ENCODE measurements around the gene DNAJC11.
A peak's percentile ranks its signal among the peaks of the same experiment; 100 is the strongest.
"Not testable (repeated sequence)": the region's sequence is repeated elsewhere in the genome, so short reads cannot be mapped to it uniquely, and the experiment has no call there.

The DNAJC11 gene

DNA sequence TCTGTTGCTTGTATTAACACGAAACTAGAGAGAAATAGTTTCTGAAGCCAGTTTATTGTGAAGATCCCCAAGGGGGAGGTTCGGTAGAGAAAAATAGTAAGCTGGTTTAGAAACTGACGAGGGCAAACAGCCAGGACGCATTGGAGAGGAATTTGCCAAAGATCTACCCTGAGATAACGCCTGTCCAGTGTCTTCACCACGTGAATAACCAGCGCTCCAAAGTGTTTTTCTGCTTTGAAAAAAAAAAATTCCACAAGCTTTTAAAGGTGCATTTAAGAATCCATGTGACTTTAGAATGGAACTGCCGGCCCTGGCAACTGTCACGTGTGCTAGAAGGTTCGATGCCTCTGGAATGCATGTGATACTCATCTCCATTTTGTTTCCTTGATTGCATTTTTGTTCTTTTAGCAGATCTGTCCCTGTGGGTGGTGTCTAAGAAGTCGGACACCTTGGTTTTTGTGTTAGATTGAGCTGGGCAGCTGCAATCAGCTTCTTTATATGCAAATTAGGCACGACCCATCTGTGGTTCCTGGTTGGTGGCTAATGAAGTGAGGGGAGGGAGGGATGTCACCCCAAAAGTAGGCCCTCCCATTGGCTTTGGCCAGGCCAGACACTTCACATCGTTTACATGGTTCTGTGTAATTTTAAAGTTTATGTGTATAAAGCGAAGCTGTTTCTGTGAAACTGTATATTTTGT lies 78.2 kb downstream of the DNAJC11 start:
- DNase-seq: no peak

DNA sequence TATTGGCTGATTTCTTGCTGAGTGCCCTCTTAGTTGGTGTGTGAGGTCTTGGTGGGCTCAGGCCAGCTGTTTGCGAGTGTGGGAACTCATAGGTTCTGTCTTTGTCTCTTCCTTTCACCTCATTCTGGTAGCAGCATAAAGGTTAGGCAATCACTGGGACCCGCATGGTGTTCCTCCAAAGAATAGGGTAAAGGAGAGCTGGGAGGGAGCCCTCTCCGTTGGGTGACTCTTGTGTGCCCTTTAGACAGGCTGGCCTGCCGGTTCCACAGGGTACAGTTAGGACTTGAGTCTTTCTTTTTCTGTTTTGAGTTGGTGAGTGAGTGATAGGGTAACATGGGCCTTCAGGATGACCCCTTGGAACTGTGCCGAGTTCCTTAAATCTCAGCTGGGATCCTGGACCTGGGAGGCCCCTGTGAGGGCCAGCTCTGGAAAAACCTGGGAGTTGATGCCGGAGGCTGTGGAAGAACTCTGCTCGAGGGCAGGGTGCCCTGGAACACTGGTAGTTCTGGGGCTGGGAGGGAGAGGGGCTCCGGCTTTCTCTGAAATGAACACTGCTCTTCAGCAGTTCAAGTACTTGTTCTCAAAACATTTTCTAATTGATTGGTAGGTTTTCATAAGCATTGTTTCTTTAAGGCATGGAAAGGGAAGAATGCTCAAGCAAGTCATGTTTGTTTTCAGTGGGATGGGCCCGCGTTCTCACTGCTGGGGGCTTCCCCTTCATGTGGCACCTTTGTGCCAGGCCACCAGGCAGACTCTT lies 79.0 kb downstream of the DNAJC11 start:
- DNase-seq: no peak

DNA sequence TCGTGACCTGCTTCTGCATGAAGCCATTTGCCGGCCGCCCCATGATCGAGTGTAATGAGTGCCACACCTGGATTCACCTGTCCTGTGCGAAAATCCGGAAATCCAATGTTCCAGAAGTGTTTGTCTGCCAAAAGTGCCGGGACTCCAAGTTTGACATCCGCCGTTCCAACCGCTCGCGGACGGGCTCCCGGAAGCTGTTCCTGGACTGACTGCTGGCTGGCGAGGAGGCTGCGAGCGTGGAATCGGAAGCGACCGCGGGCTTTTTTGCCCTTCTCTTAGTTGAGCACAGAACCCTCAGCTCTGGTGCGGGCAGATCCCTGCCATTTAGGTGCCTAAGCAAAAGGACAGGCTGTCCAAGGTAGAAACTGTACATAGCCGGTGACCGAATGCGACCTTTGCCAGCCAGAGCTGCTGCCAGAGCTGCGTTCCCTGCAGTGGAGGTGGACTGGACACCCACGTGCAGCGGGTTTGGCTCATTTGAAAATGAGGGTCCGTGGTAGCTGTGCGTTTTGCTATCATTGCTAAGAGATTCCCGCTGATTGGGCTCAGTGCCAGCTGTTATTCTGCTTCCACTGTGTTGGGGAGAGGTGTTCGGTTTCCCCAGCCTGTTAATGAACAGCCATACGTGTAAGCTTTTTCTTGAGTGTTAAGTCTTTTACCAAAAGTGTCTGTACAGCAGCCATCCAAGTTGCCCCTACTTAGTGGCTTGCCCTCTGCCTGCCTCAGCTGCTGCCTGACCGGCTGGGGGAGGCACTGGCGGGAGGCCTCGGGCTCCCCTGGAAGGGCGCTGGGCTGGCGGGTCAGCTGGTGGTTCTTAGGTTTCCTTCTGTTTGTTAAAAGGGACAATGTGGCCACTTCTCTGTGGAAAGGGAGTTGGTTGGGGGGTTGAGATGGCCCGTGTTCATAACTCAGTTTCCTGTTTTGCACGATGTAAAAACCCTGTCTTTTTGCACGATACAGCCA lies 79.9 kb downstream of the DNAJC11 start:
- no peak for DNase-seq

DNA sequence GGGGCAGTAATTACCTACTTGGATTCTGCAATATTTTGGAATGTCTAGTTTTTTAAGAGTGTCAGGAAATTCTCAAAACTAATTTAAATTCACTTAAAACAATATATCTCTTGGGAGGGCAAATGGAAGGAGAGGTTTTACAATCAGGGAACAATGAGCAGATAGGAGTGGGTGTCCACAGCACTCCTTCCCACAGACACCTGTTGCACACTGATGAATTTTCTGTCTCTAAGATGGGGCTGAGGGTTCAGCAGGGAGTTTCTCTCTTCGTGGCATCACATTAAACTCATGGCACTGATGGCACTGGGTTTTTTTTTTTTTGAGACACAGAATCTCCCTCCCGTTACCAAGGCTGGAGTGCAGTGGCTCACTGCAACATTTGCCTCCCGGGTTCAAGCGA lies 82.6 kb downstream of the DNAJC11 start:
- DNase-seq: no peak

DNA sequence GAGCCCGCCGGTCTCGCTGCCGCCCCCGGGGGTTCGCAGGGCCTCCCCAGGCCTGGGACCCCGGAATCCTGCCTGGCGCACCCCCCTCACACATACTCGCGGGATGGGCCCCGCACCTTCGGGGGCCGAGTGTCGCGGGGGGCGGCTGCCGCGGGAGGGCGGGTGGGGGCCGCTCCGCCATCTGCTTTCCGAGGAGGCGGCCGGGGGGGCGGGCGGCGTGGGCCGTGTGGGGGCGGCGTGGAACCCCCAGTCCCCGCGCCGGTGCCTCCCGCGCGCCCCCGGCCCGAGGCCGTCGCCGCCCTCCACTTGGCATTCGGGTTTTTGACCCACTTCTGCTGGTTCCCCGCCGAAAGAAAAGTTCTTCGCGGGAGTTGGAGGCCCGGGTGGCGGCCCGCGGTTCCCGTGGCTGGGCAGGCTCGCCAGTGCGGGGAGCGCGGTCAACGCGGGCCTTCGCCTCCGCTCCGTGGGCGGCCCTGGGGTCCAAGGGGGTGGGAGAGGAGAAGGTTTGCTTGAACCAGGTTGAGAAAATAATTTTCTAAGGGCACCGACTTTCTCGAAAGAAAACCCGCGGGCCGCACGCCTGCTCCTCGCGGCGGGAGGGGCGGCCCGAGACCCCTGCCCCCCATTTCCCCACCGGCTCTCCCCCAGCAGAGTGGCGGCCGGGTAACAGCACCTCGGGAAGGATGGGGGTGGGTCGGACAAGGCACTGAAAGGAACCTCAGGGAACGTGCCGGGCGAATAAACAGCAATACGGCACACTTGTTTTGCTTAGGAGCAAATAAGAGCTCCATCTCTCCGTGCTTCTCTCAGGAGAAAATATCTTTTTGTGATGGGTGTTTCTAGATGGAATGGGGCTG lies 86.5 kb downstream of the DNAJC11 start:
- no peak for DNase-seq

DNA sequence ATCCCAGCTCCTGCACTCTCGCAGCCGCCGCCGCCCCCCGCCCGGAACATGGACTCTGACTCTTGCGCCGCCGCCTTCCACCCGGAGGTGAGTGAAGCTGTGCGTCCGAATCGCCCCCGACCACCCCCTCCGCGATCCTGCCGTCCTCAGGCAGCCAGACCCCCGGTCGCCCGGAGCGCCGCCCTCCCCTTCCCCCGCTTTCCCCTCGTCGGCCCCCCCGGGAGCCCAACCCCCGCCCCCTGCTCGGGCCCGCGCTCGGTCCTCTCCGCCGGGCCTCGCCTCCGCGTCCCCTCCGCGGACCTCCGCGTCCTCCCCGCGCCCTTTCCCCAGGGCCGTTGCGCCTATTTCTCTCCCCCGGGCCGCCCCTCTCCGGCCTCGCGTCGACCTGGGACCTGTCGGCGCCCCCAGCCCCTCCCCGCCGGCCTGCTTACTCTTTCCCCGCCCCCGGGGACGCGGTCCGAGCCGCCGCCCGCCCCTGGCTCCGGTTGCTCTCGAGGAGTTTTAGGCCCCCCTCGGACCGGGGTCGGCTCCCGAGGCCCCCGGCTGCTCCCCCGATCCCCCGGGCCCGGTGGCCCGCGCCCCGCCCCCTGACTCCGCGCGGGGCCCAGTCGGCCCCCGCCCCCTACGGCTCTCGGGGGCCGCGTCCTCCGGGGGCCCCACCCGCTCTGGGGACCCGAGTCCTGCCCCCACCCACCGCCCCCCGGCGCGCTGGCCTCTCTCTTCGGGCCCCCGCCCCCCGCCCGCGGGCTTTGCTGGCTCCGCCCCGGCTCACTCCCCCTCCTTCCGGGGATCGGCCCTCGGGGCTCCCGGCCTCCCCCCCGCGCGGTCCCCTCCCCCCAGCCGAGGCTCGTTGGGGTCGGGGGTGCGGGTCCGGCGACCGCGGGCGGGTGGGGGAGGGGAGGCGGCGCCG lies 87.3 kb downstream of the DNAJC11 start:
- DNase-seq: peak; percentile 69

DNA sequence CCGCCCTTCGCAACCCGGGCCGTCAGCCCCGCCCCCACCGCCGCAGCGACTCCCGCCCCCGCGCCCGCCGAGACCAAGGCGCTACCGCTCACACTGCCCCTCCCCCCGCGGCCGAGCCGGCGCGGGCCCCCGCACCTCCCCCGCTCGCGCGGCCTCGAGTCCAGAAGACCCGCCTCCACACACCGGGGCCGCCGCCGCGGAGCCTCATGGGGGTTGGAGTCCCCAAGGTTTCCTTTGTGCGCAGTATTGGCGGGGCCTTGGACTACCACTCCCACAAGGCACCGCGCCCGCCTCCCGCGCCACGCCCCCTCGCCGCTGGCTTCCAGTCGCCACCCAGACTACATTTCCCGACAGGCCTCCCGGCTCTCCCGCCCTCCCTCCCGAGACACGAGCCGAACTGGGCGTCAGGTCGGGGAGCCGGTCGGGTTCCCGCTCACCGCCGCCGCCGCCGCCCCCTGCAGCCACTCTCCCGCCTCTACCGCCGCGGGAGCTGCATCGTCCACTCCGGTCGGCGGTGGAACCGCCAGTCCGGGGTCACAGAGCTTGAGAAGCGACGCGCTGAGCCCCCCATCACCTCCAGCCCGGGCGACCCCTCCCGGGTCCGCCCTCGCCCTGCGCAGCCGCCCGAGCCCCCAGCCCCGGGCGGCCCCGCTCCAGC lies 88.1 kb downstream of the DNAJC11 start, which contains the start of gene PHF13:
Gene PHF13 (plus strand): TSS at position 371 of the 658 bp plus-strand sequence. CDS start 336 bp downstream, outside the sequence.
- DNase-seq: peak; percentile 100

DNA sequence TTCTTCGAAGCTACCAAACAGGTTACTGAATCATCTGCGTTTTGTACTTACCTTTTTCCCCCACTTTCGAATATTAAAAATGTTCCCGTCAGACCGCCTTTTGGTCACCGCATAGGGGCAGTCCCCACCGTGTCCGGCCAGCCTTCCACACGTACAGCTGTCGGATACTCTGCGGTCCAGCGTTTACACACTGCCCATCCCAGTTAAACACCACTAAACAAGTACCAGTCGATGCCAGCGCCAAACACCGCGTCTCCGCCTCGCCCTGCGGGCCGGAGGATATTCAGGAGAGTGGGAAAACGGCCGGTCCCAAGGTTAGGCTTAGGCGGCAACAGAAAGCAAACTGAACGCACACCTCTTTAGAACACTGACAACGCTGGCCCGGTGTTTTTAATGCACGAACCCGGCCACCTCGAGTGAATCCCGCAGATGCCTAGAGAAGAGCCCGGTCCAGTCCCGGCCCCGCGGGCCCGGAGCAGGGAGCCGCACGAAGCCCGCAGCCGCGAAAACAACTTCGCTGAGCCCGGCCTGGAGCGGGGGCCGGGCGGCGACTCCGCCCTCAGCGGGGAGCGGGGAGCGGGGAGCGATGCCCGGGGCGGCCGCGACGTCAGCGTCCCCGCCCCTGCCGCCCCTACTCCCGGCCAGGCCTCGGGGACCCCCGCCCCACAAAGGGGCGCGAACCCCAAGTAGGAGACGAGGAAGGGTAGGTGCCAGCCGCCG lies 88.8 kb downstream of the DNAJC11 start:
- DNase-seq: no peak

DNA sequence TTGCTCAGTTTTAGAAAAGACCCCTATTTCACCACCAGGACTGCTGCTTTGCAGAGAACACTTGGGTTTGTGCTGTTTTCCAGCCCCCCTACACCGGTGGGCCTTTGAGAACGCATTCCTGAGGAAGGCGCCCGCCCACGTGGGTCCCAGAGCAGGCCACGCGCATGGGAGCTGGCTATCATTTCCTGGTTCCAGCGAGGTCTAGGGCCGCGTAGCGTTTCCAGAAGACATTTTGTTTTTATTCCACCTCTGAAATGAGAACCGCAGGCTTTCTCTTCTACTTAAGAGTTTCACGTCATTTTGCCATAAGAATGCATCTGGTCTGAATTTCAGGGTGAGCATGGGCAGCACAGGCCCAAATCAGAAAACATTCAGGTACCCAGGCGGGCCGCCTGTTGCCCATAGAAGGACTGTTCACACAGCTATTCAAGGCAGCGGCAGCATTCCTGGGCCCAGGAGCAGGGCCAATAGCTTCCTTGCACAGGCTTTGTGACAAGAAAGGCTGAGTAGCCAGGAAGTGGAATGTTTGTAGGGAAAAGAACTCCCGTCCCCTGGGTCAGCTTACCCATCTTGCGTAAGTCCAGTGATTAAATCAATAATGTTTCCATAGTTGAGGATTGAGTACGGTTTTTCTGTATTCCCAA lies 97.6 kb downstream of the DNAJC11 start:
- peak; percentile 47 for DNase-seq

DNA sequence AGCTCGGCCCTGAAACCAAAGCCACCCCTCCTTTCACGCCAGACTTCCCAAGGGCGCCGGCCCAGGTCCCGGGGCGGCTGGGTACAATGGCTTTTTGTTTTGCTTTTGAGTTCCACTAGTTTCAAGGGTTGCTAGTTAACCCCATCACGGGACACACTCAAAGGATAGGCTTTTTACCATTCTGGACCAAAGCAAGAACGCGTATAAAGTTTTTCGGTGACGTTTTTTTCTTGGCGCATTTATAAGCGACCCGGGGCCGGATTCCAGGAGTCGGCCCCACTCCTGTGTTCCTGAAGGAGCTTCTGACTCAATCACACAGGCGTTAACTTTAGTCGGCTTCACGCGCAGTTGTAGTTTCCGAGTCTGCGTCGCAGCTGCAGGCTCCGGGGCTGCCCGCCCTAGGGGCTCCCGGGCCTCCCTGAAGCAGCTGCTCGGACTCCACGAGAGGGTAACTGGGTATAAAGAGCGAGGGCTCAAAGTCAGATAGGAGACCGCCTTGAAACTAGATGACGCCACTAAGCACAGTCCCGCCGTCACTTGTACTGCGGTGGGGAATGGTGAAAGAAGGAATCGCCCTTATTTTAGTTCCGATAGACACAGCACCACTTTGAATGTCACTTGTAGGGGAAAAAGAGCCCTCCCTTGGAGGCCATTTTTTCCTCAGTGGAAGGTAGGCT lies 98.2 kb downstream of the DNAJC11 start:
- peak; percentile 69 for DNase-seq

DNA sequence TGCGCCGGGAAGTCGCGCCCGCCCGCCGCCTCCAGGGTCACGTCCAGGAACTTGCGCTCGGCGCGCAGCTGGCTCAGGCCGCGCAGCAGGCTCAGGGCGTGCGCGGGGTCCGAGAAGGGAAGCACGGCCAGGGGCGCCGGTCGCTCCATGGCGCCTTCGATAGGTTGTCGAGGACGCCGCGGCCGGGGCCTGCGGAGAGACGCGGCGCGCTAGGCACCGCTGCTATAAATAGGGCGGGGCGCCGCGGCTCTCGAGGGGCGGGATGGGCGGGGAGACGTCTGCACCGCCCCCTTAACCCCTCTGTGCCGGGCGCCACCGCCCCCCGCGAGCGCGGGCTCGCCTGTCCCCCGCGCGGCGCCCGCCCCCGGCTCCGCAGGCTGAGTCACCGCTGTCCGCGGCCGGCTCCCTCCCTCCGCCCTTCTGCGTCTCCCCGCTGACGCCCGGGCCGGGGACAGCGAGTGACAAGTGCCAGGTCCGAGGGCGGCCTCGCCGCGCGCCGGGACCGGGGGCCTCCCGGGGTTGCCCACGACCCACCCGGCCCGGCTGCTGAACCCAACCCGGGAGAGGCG lies 98.9 kb downstream of the DNAJC11 start, which contains the start of gene KLHL21:
Gene KLHL21 (minus strand): TSS at position 201 of the 569 bp plus-strand sequence. CDS start 52 bp downstream, at position 149.
- DNase-seq: peak; percentile 93

DNA sequence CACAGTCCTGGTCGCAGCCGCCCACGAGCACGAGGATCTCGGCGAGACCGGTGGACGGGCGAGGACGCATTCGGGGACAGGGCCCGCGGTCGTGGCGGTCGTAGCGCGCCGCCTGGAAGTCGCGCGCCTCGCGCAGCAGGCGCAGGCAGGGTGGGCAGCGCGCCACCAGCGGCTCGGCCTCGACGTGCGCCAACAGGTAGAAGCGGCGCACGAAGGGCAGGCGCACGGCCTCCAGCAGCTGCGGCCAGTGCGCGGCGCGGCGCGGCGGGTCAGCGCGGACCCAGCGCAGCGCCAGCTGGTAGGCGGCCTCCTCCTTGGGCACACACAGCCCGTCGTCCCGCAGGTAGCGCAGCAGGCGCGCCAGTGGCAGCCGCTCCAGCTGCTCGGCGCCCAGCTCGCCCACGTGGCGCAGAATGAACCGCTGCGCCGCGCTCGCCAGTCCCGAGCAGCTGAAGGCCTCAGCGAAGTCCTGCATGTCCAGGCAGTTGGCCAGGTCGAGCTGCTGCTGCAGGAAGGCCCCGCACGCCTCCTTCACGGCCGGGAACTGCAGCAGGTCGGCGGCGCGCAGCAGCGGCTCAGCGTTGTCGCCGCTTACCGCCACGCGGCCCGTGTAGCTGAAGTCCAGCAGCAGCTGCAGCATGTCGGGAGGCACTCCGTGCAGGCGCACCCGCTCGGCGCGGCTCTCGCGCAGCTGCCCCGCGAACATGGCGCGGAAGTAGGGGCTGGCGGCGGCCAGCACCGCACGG lies 99.5 kb downstream of the DNAJC11 start:
- DNase-seq: peak; percentile 54

DNA sequence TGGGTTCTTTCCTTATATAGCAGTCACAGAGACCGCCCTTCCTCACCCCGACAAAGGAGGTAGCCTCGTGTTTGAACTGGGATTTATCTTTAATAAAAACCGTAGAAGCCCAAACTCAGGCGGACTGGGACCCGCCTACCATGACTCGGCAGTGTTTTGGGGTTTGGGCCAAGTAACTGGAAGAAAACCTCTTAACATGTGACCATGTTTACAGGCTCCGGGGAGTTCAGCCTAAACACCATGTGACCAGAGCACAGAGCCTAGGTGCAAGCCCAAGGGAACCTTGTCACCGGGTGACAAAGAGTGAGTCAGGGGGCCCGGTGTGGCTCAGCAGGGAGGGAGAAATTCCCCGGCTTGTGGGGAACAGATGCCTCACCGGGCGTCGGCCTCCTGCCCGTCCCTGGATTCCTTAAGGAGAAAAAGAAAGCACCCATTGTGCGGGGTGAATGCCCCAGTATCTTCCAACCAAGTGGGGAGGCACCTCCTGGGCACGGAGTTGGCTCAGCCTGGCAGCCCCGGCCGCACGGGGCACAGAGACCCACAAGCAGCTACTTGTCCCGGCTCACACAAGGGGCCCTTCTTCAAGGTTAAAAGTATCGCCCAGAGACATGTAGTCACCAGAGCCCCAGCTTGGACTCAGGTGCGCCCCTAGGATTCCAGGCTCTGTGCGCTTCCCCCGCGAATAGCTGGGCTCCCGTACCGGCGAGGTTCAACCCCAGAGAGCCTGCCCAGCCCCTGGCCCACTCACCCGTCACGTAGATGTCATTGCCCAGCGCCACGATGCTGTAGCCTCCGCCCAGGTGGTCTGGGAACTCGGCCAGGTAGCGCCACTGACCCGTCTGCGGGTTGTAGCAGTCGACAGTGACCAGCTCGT lies 100.3 kb downstream of the DNAJC11 start:
- DNase-seq: peak; percentile 91

DNA sequence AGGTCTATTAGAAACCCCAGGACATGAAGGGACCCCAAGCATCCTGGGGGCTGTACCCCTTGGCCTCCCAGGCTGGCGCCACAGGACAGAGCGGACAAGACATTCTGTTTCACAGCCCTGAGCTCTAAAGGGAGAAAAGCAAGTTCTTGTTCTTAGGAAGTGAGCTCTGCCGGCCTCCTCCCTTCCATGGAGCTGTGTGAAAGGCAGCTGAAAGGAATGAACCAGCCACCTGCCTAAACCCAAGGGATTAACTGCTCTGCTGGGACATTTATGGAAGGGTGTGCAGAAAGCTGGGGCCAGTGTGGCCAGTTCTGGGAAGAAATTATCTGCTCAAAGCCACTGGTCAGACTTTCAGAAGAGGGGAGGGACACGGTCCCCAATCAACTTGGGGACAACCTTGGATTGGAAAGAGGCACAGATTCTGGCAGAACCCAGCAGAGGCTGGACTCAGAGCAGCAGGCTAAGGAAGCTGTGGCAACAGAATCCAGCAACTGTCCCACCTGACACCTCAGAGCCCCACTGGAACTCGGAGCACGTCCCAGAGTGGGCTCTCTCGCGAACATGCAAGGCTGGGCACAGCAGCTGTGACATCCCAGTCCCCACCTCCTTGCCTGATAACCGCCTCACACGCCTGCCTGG lies 101.1 kb downstream of the DNAJC11 start:
- DNase-seq: no peak

DNA sequence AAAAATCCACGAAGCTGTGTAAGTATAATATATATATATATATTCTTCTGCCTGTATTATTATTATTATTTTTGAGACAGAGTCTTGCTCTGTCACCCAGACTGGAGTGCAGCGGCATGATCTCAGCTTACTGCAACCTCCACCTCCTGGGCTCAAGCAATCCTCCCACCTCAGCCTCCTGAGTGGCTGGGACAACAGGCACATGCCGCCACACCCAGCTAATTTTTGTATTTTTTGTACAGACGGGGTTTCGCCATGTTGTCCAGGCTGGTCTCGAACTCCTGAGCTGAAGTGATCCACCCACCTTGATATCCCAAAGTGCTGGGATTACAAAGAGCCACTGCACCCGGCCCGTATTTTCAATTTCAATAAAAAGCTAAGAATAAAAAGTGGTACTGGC lies 101.6 kb downstream of the DNAJC11 start:
- not testable (repeated sequence) for DNase-seq

Measured in stimulated activated CD4-positive, alpha-beta T cell treated with anti-CD3 and anti-CD28 coated beads, Interleukin-15, amount 100 ng/mL, for 24 hours (primary cell).